HL-60 (cell line): ENCODE measurements around the gene SMARCB1.

Experiments used
- CTCF ChIP-seq: IDR thresholded peaks from one replicate; pipeline ENCODE4 v1.5.1; 2011; ENCODE audit warnings: low read length, control low read depth, inconsistent platforms; ENCODE audit not compliant: insufficient read depth
- REST ChIP-seq: IDR thresholded peaks from 2 replicates; pipeline ENCODE4 v1.6.1; 2012; ENCODE audit warnings: low read depth; ENCODE audit not compliant: insufficient replicate concordance

GRCh38 chr22:23774114-23774921 lies 12.4 kb upstream of the SMARCB1 start:
- no peak for TF ChIP-seq CTCF
- no peak for TF ChIP-seq REST
